Suprapubic skin (tissue), 3 donors: Measurements from ENCODE around the gene TLE7.

Experiments used
- POLR2A ChIP-seq, 2 donors: fragments of 450-650 bp; IDR thresholded peaks; one replicate each; pipeline ENCODE4 v1.6.1; 2017; ENCODE audit warnings: antibody characterized with exemption in 2 of 2, mild to moderate bottlenecking in 2 of 2, moderate library complexity in 2 of 2
- TF ChIP-seq, protein P1 (sequence below), 2 donors: fragments of 200-600 bp in 1 of 2; fragments of 450-650 bp in 1 of 2; sonication (generic) in 1 of 2; IDR thresholded peaks; one replicate each; pipeline ENCODE4 v1.5.1; 2016 to 2019; ENCODE audit warnings: antibody characterized with exemption in 2 of 2, mild to moderate bottlenecking in 1 of 2, moderate library complexity in 1 of 2

DNA sequence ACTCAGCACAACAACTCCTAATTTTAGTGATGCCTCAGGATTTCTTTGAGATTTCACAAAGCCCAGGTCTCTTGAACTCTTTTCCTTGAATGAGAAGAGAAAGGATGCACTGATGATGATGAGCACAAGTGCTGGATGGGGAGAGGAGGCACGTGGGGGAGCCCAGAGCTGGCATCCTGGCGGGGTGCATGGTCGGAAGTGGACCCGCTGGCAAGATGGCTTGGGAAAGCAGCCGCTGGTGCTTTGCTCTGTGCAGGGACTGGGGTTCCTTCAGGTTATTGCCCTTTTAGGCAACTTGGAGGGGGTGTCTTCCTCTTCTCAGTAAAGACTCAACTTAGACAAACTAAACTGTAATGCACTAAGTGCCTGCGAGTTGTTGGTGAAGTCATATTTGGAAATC is 61.0 kb downstream of the TLE7 start:
- TF ChIP-seq, protein P1, sequence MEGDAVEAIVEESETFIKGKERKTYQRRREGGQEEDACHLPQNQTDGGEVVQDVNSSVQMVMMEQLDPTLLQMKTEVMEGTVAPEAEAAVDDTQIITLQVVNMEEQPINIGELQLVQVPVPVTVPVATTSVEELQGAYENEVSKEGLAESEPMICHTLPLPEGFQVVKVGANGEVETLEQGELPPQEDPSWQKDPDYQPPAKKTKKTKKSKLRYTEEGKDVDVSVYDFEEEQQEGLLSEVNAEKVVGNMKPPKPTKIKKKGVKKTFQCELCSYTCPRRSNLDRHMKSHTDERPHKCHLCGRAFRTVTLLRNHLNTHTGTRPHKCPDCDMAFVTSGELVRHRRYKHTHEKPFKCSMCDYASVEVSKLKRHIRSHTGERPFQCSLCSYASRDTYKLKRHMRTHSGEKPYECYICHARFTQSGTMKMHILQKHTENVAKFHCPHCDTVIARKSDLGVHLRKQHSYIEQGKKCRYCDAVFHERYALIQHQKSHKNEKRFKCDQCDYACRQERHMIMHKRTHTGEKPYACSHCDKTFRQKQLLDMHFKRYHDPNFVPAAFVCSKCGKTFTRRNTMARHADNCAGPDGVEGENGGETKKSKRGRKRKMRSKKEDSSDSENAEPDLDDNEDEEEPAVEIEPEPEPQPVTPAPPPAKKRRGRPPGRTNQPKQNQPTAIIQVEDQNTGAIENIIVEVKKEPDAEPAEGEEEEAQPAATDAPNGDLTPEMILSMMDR (IDR thresholded peaks at IDR 0.05), result no peak
- no peak for TF ChIP-seq POLR2A (IDR thresholded peaks at IDR 0.05)
